Measurements from ENCODE around the gene SYCP2L. TPM values are rescaled to one million over a fixed set of nuclear protein-coding genes. Genes with fewer than 3 reads are reported as not detected.

Gene SYCP2L
- total RNA-seq, 4 donors from 2014 or later = 0.95 TPM; not detected in 3

- 16 to 28% methylated on average over 8 to 15 of the region's 15 CpGs for WGBS, 2 donors (ENCODE audit: low coverage in 1 of 2)
These were observed 67.7 kb downstream of the SYCP2L start for GRCh38 chr6:10954590-10955010.

DNA sequence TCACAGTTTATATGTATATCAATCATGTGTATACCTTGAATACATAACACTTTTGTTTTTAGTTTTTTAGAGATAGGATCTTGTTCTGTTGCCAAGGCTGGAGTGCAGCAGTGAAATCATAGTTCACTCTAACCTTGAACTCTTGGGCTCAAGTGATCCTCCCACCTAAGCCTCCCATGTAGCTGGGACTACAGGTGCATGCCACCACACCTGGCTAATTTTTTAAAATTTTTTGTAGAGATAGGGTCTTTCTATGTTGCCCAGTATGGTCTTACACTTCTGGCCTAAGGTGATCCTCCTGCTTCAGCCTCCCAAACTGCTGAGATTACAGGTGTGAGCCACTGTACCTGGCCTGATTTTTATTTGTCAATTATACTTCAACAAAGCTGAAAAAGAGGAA is 69.9 kb downstream of the SYCP2L start:
- in situ Hi-C loops (cut with MboI; ENCODE audit: low pct_ligation_motif_present in 1 of 4, low pct_unique_long_range_greater_than_20kb in 1 of 4, low sequenced_read_pairs in 3 of 4) = loop anchor here in 3 of 4 donors (10.0 to 25.0 kb wide), 4 partner anchors 106 to 618 kb away; no protein-coding TSS in a partner anchor
- no peaks in the 10 kb centered on the region for H3K27me3 ChIP-seq
- no peak overlapping the region for H3K4me3 ChIP-seq
- no peaks in the 10 kb centered on the region for H3K4me1 ChIP-seq
- DNase-seq = no peak
- TF ChIP-seq EP300 (IDR thresholded peaks at IDR 0.05; ENCODE audit: low read depth) (no peak), POLR2A (IDR thresholded peaks at IDR 0.05) (no peak), POLR2AphosphoS5 (IDR thresholded peaks at IDR 0.05) (no peak)
- TF ChIP-seq, protein P1, sequence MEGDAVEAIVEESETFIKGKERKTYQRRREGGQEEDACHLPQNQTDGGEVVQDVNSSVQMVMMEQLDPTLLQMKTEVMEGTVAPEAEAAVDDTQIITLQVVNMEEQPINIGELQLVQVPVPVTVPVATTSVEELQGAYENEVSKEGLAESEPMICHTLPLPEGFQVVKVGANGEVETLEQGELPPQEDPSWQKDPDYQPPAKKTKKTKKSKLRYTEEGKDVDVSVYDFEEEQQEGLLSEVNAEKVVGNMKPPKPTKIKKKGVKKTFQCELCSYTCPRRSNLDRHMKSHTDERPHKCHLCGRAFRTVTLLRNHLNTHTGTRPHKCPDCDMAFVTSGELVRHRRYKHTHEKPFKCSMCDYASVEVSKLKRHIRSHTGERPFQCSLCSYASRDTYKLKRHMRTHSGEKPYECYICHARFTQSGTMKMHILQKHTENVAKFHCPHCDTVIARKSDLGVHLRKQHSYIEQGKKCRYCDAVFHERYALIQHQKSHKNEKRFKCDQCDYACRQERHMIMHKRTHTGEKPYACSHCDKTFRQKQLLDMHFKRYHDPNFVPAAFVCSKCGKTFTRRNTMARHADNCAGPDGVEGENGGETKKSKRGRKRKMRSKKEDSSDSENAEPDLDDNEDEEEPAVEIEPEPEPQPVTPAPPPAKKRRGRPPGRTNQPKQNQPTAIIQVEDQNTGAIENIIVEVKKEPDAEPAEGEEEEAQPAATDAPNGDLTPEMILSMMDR (IDR thresholded peaks at IDR 0.05) = no peak
- no peaks in the 10 kb centered on the region for H3K36me3 ChIP-seq
- no peak overlapping the region for H3K27ac ChIP-seq
- intact Hi-C loops (cut with DNase I; ENCODE audit: low total_unique reads) = no loop called here
- H3K9me3 ChIP-seq = no peaks in the 10 kb centered on the region

More at GRCh38 chr6:10954590-10955010, 67.7 kb downstream of the SYCP2L start:
- H3K9me3 ChIP-seq = no peaks in the 10 kb centered on the region
- H3K27me3 ChIP-seq = no peaks in the 10 kb centered on the region
- TF ChIP-seq POLR2AphosphoS5 (IDR thresholded peaks at IDR 0.05) (no peak), POLR2A (IDR thresholded peaks at IDR 0.05) (no peak)
- TF ChIP-seq, protein P1 (IDR thresholded peaks at IDR 0.05) = peak; percentile 51 to 75 (median 61)
- no peak overlapping the region for H3K27ac ChIP-seq
- no peaks in the 10 kb centered on the region for H3K4me1 ChIP-seq
- intact Hi-C loops (cut with DNase I; ENCODE audit: low total_unique reads) = no loop called here
- DNase-seq = peak; percentile 75
- in situ Hi-C loops (cut with MboI; ENCODE audit: low pct_ligation_motif_present in 1 of 4, low pct_unique_long_range_greater_than_20kb in 1 of 4, low sequenced_read_pairs in 3 of 4) = loop anchor here in 3 of 4 donors (10.0 to 25.0 kb wide), 4 partner anchors 108 to 620 kb away; no protein-coding TSS in a partner anchor
- no peaks in the 10 kb centered on the region for H3K36me3 ChIP-seq
- H3K4me3 ChIP-seq = no peak overlapping the region

GRCh38 chr6:10957414-10957886 is 70.6 kb downstream of the SYCP2L start:
- Histone ChIP-seq H3K4me1 (no peaks in the 10 kb centered on the region), H3K4me3 (no peak overlapping the region), H3K9me3 (no peaks in the 10 kb centered on the region), H3K27ac (no peak overlapping the region), H3K27me3 (no peaks in the 10 kb centered on the region), H3K36me3 (no peaks in the 10 kb centered on the region)
- whole genome bisulfite sequencing, 2 donors (ENCODE audit: low coverage in 1 of 2) = 62 to 80% methylated on average over 5 to 6 of the region's 6 CpGs
- in situ Hi-C loops (cut with MboI; ENCODE audit: low pct_ligation_motif_present in 1 of 4, low pct_unique_long_range_greater_than_20kb in 1 of 4, low sequenced_read_pairs in 3 of 4) (loop anchor here in 3 of 4 donors (10.0 to 25.0 kb wide), 4 partner anchors 105 to 617 kb away; no protein-coding TSS in a partner anchor), intact Hi-C loops (cut with DNase I; ENCODE audit: low total_unique reads) (no loop called here)
- TF ChIP-seq, protein P1 (IDR thresholded peaks at IDR 0.05) = no peak
- no peak for TF ChIP-seq POLR2A (IDR thresholded peaks at IDR 0.05)
- TF ChIP-seq EP300 (IDR thresholded peaks at IDR 0.05; ENCODE audit: low read depth) = no peak
- TF ChIP-seq POLR2AphosphoS5 (IDR thresholded peaks at IDR 0.05) = no peak
- no peak for DNase-seq

DNA sequence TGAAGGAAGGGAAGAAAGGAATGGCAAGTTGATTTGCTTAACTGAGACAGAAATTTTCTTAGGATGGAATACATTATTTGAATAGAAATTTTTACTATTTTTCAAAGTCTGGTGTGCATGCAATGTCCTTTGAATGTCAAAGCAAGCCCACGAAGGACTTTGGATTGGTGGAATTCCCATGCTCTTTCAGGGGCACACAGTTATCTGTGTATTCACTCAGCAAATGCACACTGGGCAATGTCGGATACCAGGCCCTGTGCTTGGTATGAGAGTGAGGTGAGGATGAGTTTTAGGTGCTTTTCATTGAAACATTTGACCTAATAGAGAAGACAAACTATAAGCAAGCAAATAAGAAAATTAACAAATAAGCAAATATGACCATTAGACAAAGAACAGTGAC is 73.3 kb downstream of the SYCP2L start:
- no peak for DNase-seq
- Histone ChIP-seq H3K4me3 (no peak overlapping the region), H3K9me3 (no peaks in the 10 kb centered on the region), H3K27me3 (no peaks in the 10 kb centered on the region), H3K27ac (no peak overlapping the region), H3K36me3 (no peaks in the 10 kb centered on the region), H3K4me1 (no peaks in the 10 kb centered on the region)
- intact Hi-C loops (cut with DNase I; ENCODE audit: low total_unique reads) = no loop called here
- in situ Hi-C loops (cut with MboI; ENCODE audit: low pct_ligation_motif_present in 1 of 4, low pct_unique_long_range_greater_than_20kb in 1 of 4, low sequenced_read_pairs in 3 of 4) = loop anchor here in 1 of 4 donors (25.0 kb wide), 1 partner anchor 102 kb away; no protein-coding TSS in a partner anchor
- 85 to 100% methylated on average over 2 of the region's 2 CpGs for WGBS, 2 donors (ENCODE audit: low coverage in 1 of 2)
- TF ChIP-seq POLR2AphosphoS5 (IDR thresholded peaks at IDR 0.05) = no peak
- TF ChIP-seq EP300 (IDR thresholded peaks at IDR 0.05; ENCODE audit: low read depth) = no peak
- no peak for TF ChIP-seq POLR2A (IDR thresholded peaks at IDR 0.05)
- TF ChIP-seq, protein P1 (IDR thresholded peaks at IDR 0.05) = no peak

All from transverse colon (tissue), 4 donors.